B cell (primary cell): ENCODE data around the gene PEAK1. TPM values are rescaled to one million over a fixed set of nuclear protein-coding genes. Genes with fewer than 3 reads are reported as not detected.

Source experiments
- ATAC-seq: fragments of 200-7000 bp; cut with Tn5 transposase; one replicate; pipeline ENCODE4 v1.10.0; 2021; ENCODE audit warnings: low read depth, mild to moderate bottlenecking, moderate number of reproducible peaks, moderate library complexity
- CTCF ChIA-PET: fragments of 350-600 bp; sonication (Branson Sonifier 250); formaldehyde crosslinking; loops from one replicate; lab custom pipeline; 2021; ENCODE audit warnings: antibody characterized with exemption, inconsistent platforms; lab: Charles Lee
- POLR2A ChIA-PET: fragments of 350-600 bp; sonication (Branson Sonifier 250); formaldehyde crosslinking; loops from one replicate; lab custom pipeline; 2021; ENCODE audit warnings: antibody characterized with exemption; lab: Charles Lee
- DNase-seq: peaks from one replicate; pipeline ENCODE4 v3.0.0; 2013
- H2AFZ ChIP-seq: 2 replicates; pipeline ENCODE4 v1.6.1; 2012; ENCODE audit warnings: mild to moderate bottlenecking, low read depth, low read length; ENCODE audit not compliant: insufficient read depth, poor library complexity, severe bottlenecking
- H3K27ac ChIP-seq, 2 donors: 1 replicate in 1 of 2; 2 replicates in 1 of 2; pipeline ENCODE4 v1.5.1; 2012 to 2013; ENCODE audit warnings: low read length in 2 of 2, mild to moderate bottlenecking in 2 of 2, moderate library complexity in 1 of 2
- H3K27me3 ChIP-seq, 4 experiments: fragments of 200-600 bp in 1 of 4; sonication (generic) in 1 of 4; replicated peaks in 1 of 4; 1 replicate in 2 of 4; 2 replicates in 2 of 4; pipeline versions ENCODE4 v1.6.1 to v1.7.0; 2013 to 2016; ENCODE audit warnings: low read length in 3 of 4, mild to moderate bottlenecking in 2 of 4, mixed read lengths in 1 of 4, moderate library complexity in 1 of 4; ENCODE audit not compliant: insufficient read depth in 4 of 4, control insufficient read depth in 3 of 4; ENCODE audit errors: control extremely low read depth in 1 of 4
- H3K36me3 ChIP-seq, 2 experiments: replicated peaks in 1 of 2; 1 replicate in 1 of 2; 2 replicates in 1 of 2; pipeline versions ENCODE4 v1.6.1 to v1.7.1; 2013; ENCODE audit warnings: low read length in 1 of 2; ENCODE audit not compliant: insufficient read depth in 2 of 2, control insufficient read depth in 1 of 2; ENCODE audit errors: control extremely low read depth in 1 of 2, extremely low read depth in 1 of 2
- H3K4me1 ChIP-seq, 2 donors: fragments of 200-600 bp in 1 of 2; sonication (generic) in 1 of 2; 1 replicate in 1 of 2; 2 replicates in 1 of 2; pipeline versions ENCODE4 v1.5.1 to v1.6.1; 2013 to 2017; ENCODE audit warnings: low read length in 2 of 2; ENCODE audit not compliant: control insufficient read depth in 2 of 2, insufficient read depth in 2 of 2
- H3K4me2 ChIP-seq: replicated peaks from 2 replicates; pipeline ENCODE3; 2012; ENCODE audit warnings: mild to moderate bottlenecking, low read depth, low read length; ENCODE audit not compliant: poor library complexity, severe bottlenecking
- H3K4me3 ChIP-seq, 5 experiments: fragments of 200-600 bp in 1 of 5; sonication (generic) in 1 of 5; 1 replicate in 3 of 5; 2 replicates in 2 of 5; pipeline versions ENCODE4 v1.5.1 to v1.7.0; 2011 to 2016; ENCODE audit warnings: low read length in 4 of 5, mild to moderate bottlenecking in 4 of 5, low read depth in 2 of 5, control low read depth in 1 of 5, moderate library complexity in 1 of 5; ENCODE audit not compliant: insufficient read depth in 1 of 5; ENCODE audit errors: control extremely low read depth in 1 of 5, extremely low read depth in 1 of 5
- H3K79me2 ChIP-seq: fragments of 200-600 bp; sonication (generic); one replicate; pipeline ENCODE4 v1.6.0; 2016; ENCODE audit warnings: low read length; ENCODE audit not compliant: control insufficient read depth, insufficient read depth
- H3K9ac ChIP-seq: fragments of 200-600 bp; sonication (generic); 2 replicates; pipeline ENCODE4 v1.6.1; 2017; ENCODE audit warnings: mild to moderate bottlenecking, low read length, moderate library complexity
- H3K9me3 ChIP-seq, 3 donors: one replicate each; pipeline versions ENCODE4 v1.6.1 to v1.7.1; 2013; ENCODE audit warnings: low read length in 2 of 3; ENCODE audit not compliant: control insufficient read depth in 2 of 3, insufficient read depth in 1 of 3; ENCODE audit errors: control extremely low read depth in 1 of 3
- H4K20me1 ChIP-seq: 2 replicates; pipeline ENCODE4 v1.6.0; 2012; ENCODE audit warnings: mild to moderate bottlenecking, low read length; ENCODE audit not compliant: insufficient read depth, control insufficient read depth, poor library complexity, severe bottlenecking
- H3K27ac Mint-ChIP-seq: one replicate; pipeline ENCODE4 v1.8.0; 2021; ENCODE audit warnings: mixed read lengths
- H3K27me3 Mint-ChIP-seq: one replicate; pipeline ENCODE4 v1.8.0; 2021; ENCODE audit warnings: mixed read lengths
- H3K4me1 Mint-ChIP-seq: one replicate; pipeline ENCODE4 v1.8.0; 2021; ENCODE audit warnings: mixed read lengths
- H3K4me3 Mint-ChIP-seq: one replicate; pipeline ENCODE4 v1.8.0; 2021; ENCODE audit warnings: mixed read lengths
- H3K9me3 Mint-ChIP-seq: one replicate; pipeline ENCODE4 v1.8.0; 2022; ENCODE audit warnings: mixed read lengths; ENCODE audit not compliant: insufficient read depth
- EZH2 ChIP-seq: IDR thresholded peaks from 2 replicates; pipeline ENCODE4 v1.6.1; 2012; ENCODE audit warnings: borderline replicate concordance, low read depth, mild to moderate bottlenecking, moderate library complexity, low read length; ENCODE audit not compliant: insufficient read depth, poor library complexity, severe bottlenecking
- WGBS: methylation state at CpG from one replicate; pipeline ENCODE4 v1.1.5; 2013; ENCODE audit warnings: missing lambda C conversion rate; ENCODE audit not compliant: insufficient coverage; 5-methylcytosine and 5-hydroxymethylcytosine counted together
- intact Hi-C: fragments of 100-400 bp; cut with micrococcal nuclease; formaldehyde crosslinking; loops from one replicate; pipeline ENCODE4 v1.10.0; 2022
- polyA plus RNA-seq: library from polyadenylated mRNA; depleted of rRNA; stranded (reverse); fragments of >200 nt; gene quantifications from 2 replicates; pipeline ENCODE4 v1.2.3, GENCODE V29; 2012
- total RNA-seq, 2 donors: library from RNA; stranded (reverse); fragments of 120-200 nt in 1 of 2; gene quantifications; 1 replicate in 1 of 2; 2 replicates in 1 of 2; pipeline versions ENCODE4 v1.2.3 to v1.2.4, GENCODE V29; 2013 to 2022
- TF ChIP-seq, protein P1 (sequence below): fragments of 200-600 bp; IDR thresholded peaks from one replicate; pipeline ENCODE4 v1.8.0; 2022; ENCODE audit warnings: antibody characterized with exemption, mild to moderate bottlenecking

PEAK1 gene
- total and polyA plus RNA-seq, 2 donors (not counting 1 experiment from before 2014, with no cell fraction given), result 13.4 to 38.0 TPM

DNA sequence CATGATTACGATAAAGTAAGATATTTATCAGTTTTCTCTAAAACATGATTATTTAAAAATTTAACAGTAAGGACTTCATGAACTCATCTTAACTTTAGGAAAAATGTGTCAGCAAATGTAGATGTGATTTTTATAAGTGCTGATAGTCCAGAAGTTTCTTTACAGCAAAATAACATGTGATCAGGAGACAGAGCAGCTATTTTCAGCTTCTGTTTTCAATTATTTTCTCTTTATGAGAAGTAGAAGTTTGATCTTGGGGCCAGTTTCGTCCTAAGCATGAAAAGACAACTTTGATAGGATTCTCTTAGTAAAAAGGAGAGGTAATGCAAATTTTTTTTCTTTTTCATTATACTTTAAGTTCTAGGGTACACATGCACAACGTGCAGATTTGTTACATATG, 252.5 kb downstream of the PEAK1 start:
- no peak overlapping the region for H3K27ac ChIP-seq
- ATAC-seq (no peak), DNase-seq (no peak)
- H3K27me3 ChIP-seq, result no peaks in the 10 kb centered on the region
- H3K36me3 ChIP-seq, result no peaks in the 10 kb centered on the region
- Mint-ChIP-seq H3K4me1 (peaks cover 36% of the 10 kb centered on the region), H3K4me3 (no peak overlapping the region), H3K27me3 (no peaks in the 10 kb centered on the region), H3K9me3 (no peaks in the 10 kb centered on the region), H3K27ac (no peak overlapping the region)
- intact Hi-C loops, result no loop called here
- H3K9me3 ChIP-seq, result no peaks in the 10 kb centered on the region
- peaks cover 7% of the 10 kb centered on the region for H3K79me2 ChIP-seq
- no peak overlapping the region for H3K9ac ChIP-seq
- ChIA-PET POLR2A (no interaction called here), CTCF (interaction anchor here (1.7 kb wide), 1 partner anchor 14 kb away, joined by 4 read pairs; no protein-coding TSS in a partner anchor)
- no peak overlapping the region for H3K4me2 ChIP-seq
- no CpG with 5 or more reads among the region's 3 CpGs for WGBS
- H4K20me1 ChIP-seq, result no peaks in the 10 kb centered on the region
- TF ChIP-seq, protein P1, sequence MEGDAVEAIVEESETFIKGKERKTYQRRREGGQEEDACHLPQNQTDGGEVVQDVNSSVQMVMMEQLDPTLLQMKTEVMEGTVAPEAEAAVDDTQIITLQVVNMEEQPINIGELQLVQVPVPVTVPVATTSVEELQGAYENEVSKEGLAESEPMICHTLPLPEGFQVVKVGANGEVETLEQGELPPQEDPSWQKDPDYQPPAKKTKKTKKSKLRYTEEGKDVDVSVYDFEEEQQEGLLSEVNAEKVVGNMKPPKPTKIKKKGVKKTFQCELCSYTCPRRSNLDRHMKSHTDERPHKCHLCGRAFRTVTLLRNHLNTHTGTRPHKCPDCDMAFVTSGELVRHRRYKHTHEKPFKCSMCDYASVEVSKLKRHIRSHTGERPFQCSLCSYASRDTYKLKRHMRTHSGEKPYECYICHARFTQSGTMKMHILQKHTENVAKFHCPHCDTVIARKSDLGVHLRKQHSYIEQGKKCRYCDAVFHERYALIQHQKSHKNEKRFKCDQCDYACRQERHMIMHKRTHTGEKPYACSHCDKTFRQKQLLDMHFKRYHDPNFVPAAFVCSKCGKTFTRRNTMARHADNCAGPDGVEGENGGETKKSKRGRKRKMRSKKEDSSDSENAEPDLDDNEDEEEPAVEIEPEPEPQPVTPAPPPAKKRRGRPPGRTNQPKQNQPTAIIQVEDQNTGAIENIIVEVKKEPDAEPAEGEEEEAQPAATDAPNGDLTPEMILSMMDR, result no peak
- no peak for TF ChIP-seq EZH2
- no peak overlapping the region for H3K4me3 ChIP-seq
- H3K4me1 ChIP-seq, result peaks cover 16 to 21% of the 10 kb centered on the region in 2 donors
- no peak overlapping the region for H2AFZ ChIP-seq

DNA sequence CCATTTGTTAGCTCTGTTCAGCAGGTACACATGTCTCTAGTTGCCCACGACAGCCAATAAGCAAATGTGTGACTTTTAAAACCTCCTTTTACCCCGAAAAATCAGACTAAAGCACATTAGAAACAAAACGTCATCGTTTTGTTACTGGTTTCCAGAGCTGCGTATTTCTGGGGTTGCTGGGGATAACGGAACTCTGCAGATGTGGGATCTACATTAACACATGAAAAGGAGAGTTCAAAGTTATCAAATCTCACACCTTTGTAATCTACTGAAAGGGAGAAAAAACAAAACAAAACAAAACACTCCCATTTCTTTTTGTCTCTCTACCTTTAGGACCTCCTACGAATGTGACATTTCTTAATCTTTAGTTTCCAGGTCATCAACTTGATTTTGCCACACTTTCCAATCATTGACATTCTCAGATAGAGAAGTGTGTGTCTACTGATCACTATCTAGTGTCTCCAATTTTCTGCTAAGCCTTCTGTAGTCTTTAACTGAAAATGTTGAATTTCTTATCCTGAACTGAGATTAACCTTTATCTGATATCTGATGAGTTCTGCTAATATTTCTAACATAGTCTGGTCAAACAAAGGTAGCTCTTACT, 256.0 kb downstream of the PEAK1 start:
- no peak for DNase-seq
- peaks cover 57% of the 10 kb centered on the region for H3K4me1 Mint-ChIP-seq
- no peak for TF ChIP-seq EZH2
- TF ChIP-seq, protein P1, result no peak
- no peak for ATAC-seq
- H3K9ac ChIP-seq, result no peak overlapping the region
- intact Hi-C loops, result no loop called here
- no peaks in the 10 kb centered on the region for H3K9me3 Mint-ChIP-seq
- H3K4me3 Mint-ChIP-seq, result no peak overlapping the region
- H4K20me1 ChIP-seq, result no peaks in the 10 kb centered on the region
- no peaks in the 10 kb centered on the region for H3K27me3 Mint-ChIP-seq
- H3K4me3 ChIP-seq, result no peak overlapping the region
- POLR2A ChIA-PET, result interaction anchor here (0.7 kb wide), 1 partner anchor 78 kb away, joined by 4 read pairs; no protein-coding TSS in a partner anchor
- peak overlapping the region; percentile 82 for H3K27ac Mint-ChIP-seq
- H3K27ac ChIP-seq, result peak overlapping the region in 1 of 2 donors; percentile 86
- peak overlapping the region; percentile 50 for H3K4me2 ChIP-seq
- peaks cover 44 to 54% of the 10 kb centered on the region in 2 donors for H3K4me1 ChIP-seq
- H3K79me2 ChIP-seq, result no peaks in the 10 kb centered on the region
- no peaks in the 10 kb centered on the region for H3K36me3 ChIP-seq
- no peak overlapping the region for H2AFZ ChIP-seq
- CTCF ChIA-PET, result no interaction called here
- no peaks in the 10 kb centered on the region for H3K27me3 ChIP-seq
- no peaks in the 10 kb centered on the region for H3K9me3 ChIP-seq
- WGBS, result 83% methylated on average over 1 of the region's 7 CpGs
